ENCODE results near the gene NEXN. TPM values are rescaled to one million over a fixed set of nuclear protein-coding genes. Genes with fewer than 3 reads are reported as not detected.

NEXN gene
- total and polyA plus RNA-seq, 2 of the 8 experiments (the other 6 are each of a cell fraction or from before 2014, with no cell fraction given) = 0.20 to 2.9 TPM

DNA sequence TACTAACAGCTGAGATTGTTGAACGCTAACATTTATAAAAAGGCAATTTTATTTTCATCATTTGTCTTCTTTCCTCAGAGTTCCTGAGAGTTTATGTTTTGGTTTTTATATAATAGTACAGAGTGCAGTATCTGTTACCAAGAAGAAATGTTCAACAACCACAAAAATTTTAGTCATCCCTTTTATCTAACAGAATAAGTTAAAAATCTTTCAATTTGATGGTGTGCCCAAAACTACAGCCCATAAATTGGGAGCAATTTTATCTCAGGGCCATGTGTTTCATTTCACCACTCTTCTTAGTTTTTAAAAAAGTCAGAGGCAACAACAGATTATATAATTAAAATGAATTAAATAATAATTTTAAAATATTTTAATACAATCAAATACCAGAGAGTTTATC is 37.1 kb downstream of the NEXN start:
- FAIRE-seq (no peak), DNase-seq (ENCODE audit: low read depth in 1 of 2, low spot score in 2 of 2) (no peak)
- Histone ChIP-seq H3K27me3 (replicated peaks in 1 of 4; ENCODE audit: control insufficient read depth in 3 of 4, extremely low read depth in 1 of 4, insufficient read depth in 3 of 4, low read length in 3 of 4) (no peaks in the 10 kb centered on the region), H4K20me1 (replicated peaks in 1 of 2; ENCODE audit: control insufficient read depth in 1 of 2, insufficient read depth in 2 of 2, low read length in 2 of 2) (no peaks in the 10 kb centered on the region), H3K4me3 (ENCODE audit: extremely low read depth in 1 of 4, insufficient read depth in 2 of 4, low read depth in 3 of 4, low read length in 4 of 4) (no peak overlapping the region), H3K4ac (replicated peaks; ENCODE audit: insufficient read length, low read depth, low read length) (no peak overlapping the region), H2BK120ac (replicated peaks; ENCODE audit: low read depth, low read length) (no peak overlapping the region), H2AFZ (ENCODE audit: low read length) (no peak overlapping the region), H3K9ac (replicated peaks in 1 of 4; ENCODE audit: extremely low read depth in 1 of 4, low read depth in 3 of 4, low read length in 3 of 4) (no peak overlapping the region), H2AK5ac (ENCODE audit: low read depth, low read length) (no peak overlapping the region), H3K79me2 (ENCODE audit: control insufficient read depth in 1 of 2, insufficient read depth in 2 of 2, low read length in 2 of 2) (no peaks in the 10 kb centered on the region), H4K8ac (ENCODE audit: extremely low read depth, insufficient read depth, low read length) (no peak overlapping the region), H4K5ac (ENCODE audit: insufficient read length, low read depth, low read length) (no peak overlapping the region), H3K18ac (ENCODE audit: extremely low read depth, low read length) (no peak overlapping the region), H2BK15ac (ENCODE audit: low read length) (no peak overlapping the region), H3K23ac (ENCODE audit: insufficient read length) (no peak overlapping the region), H3K36me3 (ENCODE audit: control insufficient read depth in 2 of 4, insufficient read depth in 4 of 4, low read length in 3 of 4) (no peaks in the 10 kb centered on the region; a peak in 1 of 8 replicates), H3K27ac (ENCODE audit: low read depth, low read length) (no peak overlapping the region), H2BK12ac (ENCODE audit: low read depth, low read length) (no peak overlapping the region), H2BK20ac (ENCODE audit: low read length) (no peak overlapping the region), H3K56ac (replicated peaks; ENCODE audit: insufficient read length, low read depth, low read length) (no peak overlapping the region), H3K79me1 (ENCODE audit: low read depth, low read length) (no peaks in the 10 kb centered on the region), H4K91ac (replicated peaks; ENCODE audit: insufficient read length, low read length) (no peak overlapping the region), H3K14ac (ENCODE audit: insufficient read length) (no peak overlapping the region), H2BK5ac (ENCODE audit: low read depth, low read length) (no peak overlapping the region), H3K4me1 (replicated peaks in 1 of 4; ENCODE audit: control insufficient read depth in 3 of 4, insufficient read depth in 4 of 4, low read length in 3 of 4) (no peaks in the 10 kb centered on the region), H3K4me2 (ENCODE audit: insufficient read depth in 1 of 2, low read depth in 2 of 2, low read length in 2 of 2) (no peak overlapping the region), H3K9me3 (ENCODE audit: insufficient read depth in 2 of 2, low read depth in 1 of 2, low read length in 1 of 2) (no peaks in the 10 kb centered on the region), H3K23me2 (ENCODE audit: low read depth, low read length) (no peaks in the 10 kb centered on the region)
- 100% methylated on average over 1 of the region's 1 CpG; no CpG with 5 or more reads in 1 of the 2 experiments for WGBS, 2 experiments (ENCODE audit: extremely low coverage in 1 of 2, insufficient coverage in 1 of 2, insufficient read length in 1 of 2, insufficient replicate concordance in 2 of 2, low coverage in 1 of 2, low lambda C conversion rate in 2 of 2, missing lambda C conversion rate in 1 of 2)
- ChIA-PET CTCF (ENCODE audit: partially characterized antibody) (no interaction called here), POLR2A (ENCODE audit: partially characterized antibody) (no interaction called here)
- TF ChIP-seq BCL11A (IDR thresholded peaks at IDR 0.05; ENCODE audit: low read depth in 2 of 2, low read length in 2 of 2) = no peak
- no peak for TF ChIP-seq ASH2L (IDR thresholded peaks at IDR 0.05; ENCODE audit: low read length)
- TF ChIP-seq NRF1 (IDR thresholded peaks at IDR 0.05; ENCODE audit: low read depth, low read length) = no peak
- no peak for TF ChIP-seq KDM4A (IDR thresholded peaks at IDR 0.05; ENCODE audit: low read depth, low read length, severe bottlenecking)
- TF ChIP-seq POLR2AphosphoS5 (IDR thresholded peaks at IDR 0.05; ENCODE audit: low read depth, low read length) = no peak
- TF ChIP-seq KDM1A (IDR thresholded peaks at IDR 0.05; ENCODE audit: borderline replicate concordance, low read length) = no peak
- TF ChIP-seq POU5F1 (IDR thresholded peaks at IDR 0.05; ENCODE audit: low read depth, low read length) = no peak
- no peak for TF ChIP-seq GTF2F1 (IDR thresholded peaks at IDR 0.05; ENCODE audit: borderline replicate concordance, low read depth, low read length)
- no peak for TF ChIP-seq ZNF274 (IDR thresholded peaks at IDR 0.05; ENCODE audit: borderline replicate concordance, extremely low read depth, low read length)
